ENCODE results near the gene UCP3.

UCP3 gene

DNA sequence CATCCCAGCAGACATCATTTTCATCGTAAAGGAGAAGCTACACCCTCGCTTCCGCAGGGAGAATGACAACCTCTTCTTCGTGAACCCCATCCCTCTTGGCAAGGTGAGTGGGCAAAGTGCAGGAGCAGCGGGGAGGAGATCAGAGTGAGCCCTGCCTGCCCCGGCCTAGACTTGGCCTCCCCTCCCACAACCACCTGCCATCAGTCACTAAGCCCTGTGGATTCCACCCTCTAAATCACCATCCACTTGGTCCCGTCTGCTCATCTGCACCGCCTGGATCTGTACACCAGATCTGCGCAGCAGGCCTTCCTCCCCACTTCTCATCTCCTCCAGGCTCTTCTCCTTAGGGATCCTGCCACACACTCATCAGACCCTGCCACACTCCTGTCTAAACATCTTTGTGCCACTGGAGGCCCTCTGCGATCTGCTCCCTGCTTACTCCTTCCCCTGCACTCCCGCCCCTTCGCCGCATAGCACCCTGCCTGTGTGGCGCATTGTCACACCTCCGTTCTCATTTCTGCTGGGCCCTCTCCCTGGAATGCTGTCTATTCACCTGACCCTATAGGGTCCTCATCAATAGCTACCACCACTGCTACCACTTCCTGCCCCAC is 40.4 kb downstream of the UCP3 start (continued):
- TF ChIP-seq CREB5 (CRISPR knock-in tag; IDR thresholded peaks at IDR 0.05; ENCODE audit: low read depth) (no peak), PATZ1 (CRISPR knock-in tag; IDR thresholded peaks at IDR 0.05; ENCODE audit: borderline replicate concordance) (no peak), ESRRG (CRISPR knock-in tag; IDR thresholded peaks at IDR 0.05) (no peak)

- no peak for ATAC-seq
- TF ChIP-seq BACH2 (CRISPR knock-in tag; IDR thresholded peaks at IDR 0.05; ENCODE audit: borderline replicate concordance) (no peak), SNAI2 (CRISPR knock-in tag; IDR thresholded peaks at IDR 0.05) (no peak), TSHZ2 (CRISPR knock-in tag; IDR thresholded peaks at IDR 0.05) (no peak), PATZ1 (CRISPR knock-in tag; IDR thresholded peaks at IDR 0.05; ENCODE audit: borderline replicate concordance) (no peak), ZNF70 (CRISPR knock-in tag; IDR thresholded peaks at IDR 0.05) (no peak), ARNTL (CRISPR knock-in tag; IDR thresholded peaks at IDR 0.05; ENCODE audit: borderline replicate concordance, low read depth) (no peak), RARB (CRISPR knock-in tag; IDR thresholded peaks at IDR 0.05) (no peak), TOX (CRISPR knock-in tag; IDR thresholded peaks at IDR 0.05; ENCODE audit: borderline replicate concordance) (no peak)
Measured at GRCh38 chr11:73965764-73966121, 43.1 kb downstream of the UCP3 start.

DNA sequence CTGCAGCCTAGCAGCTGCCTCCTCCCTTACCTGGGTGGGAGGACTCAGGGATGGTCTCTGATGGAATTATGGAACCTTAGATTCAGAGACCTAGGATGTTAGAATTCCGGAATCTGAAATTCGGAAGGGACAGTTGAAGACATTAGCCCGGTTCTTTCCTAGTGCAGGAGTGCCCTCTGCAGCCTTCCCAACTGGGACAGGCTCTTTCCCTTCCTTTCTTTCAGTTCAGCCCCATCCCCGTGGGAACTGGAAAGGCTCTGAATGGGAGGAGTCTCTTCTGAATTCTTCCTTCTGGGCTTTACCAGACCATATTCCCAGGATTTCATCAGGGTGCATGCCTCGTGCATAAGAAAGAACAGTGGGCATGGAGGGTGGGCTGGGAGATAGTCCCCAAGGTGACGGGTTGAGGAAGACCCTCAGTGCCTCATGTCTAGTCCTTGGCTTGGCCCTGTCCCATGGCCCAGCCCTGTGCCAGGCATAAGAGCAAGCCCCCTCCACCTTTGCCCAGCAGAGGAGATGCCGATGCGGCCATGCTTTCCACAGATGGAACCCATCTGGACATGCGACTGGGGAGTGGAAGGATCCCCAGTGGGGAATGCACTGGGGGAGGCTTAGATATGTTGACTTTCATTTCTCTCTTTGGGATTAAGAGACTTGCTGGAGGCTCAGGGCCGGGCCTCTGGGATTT is 43.7 kb downstream of the UCP3 start:
- peak; percentile 9; the same call in 1 of the 3 replicates for ATAC-seq
- no peak for TF ChIP-seq RARB (CRISPR knock-in tag; IDR thresholded peaks at IDR 0.05)
- no peak for TF ChIP-seq ESRRG (CRISPR knock-in tag; IDR thresholded peaks at IDR 0.05)
- no peak for TF ChIP-seq TSHZ2 (CRISPR knock-in tag; IDR thresholded peaks at IDR 0.05)
- no peak for TF ChIP-seq ISL1 (CRISPR knock-in tag; IDR thresholded peaks at IDR 0.05)
- TF ChIP-seq CREB5 (CRISPR knock-in tag; IDR thresholded peaks at IDR 0.05; ENCODE audit: low read depth), result no peak
- no peak for TF ChIP-seq ZNF70 (CRISPR knock-in tag; IDR thresholded peaks at IDR 0.05)
- no peak for TF ChIP-seq ZNF565 (CRISPR knock-in tag; conservative IDR thresholded peaks at IDR 0.05; ENCODE audit: low read depth)
- no peak for TF ChIP-seq ZFP3 (CRISPR knock-in tag; IDR thresholded peaks at IDR 0.05)
- TF ChIP-seq SNAI2 (CRISPR knock-in tag; IDR thresholded peaks at IDR 0.05), result no peak
- TF ChIP-seq ARNTL (CRISPR knock-in tag; IDR thresholded peaks at IDR 0.05; ENCODE audit: borderline replicate concordance, low read depth), result no peak
- no peak for TF ChIP-seq CSDC2 (CRISPR knock-in tag; IDR thresholded peaks at IDR 0.05)
- TF ChIP-seq ZC3H10 (CRISPR knock-in tag; IDR thresholded peaks at IDR 0.05), result no peak
- no peak for TF ChIP-seq POU6F1 (CRISPR knock-in tag; IDR thresholded peaks at IDR 0.05; ENCODE audit: borderline replicate concordance, low read depth)
- no peak for TF ChIP-seq PATZ1 (CRISPR knock-in tag; IDR thresholded peaks at IDR 0.05; ENCODE audit: borderline replicate concordance)
- TF ChIP-seq TCF4 (CRISPR knock-in tag; IDR thresholded peaks at IDR 0.05; ENCODE audit: borderline replicate concordance), result no peak

Measured in SK-N-SH treated with all-trans-retinoic acid at 6 μM for 48 hours (cell line).